SH-SY5Y (cell line): ENCODE data around the gene OPCML.

Experiments used
- GATA2 ChIP-seq: IDR thresholded peaks from 2 replicates; pipeline ENCODE4 v1.6.1; 2011; ENCODE audit warnings: mild to moderate bottlenecking, low read depth, low read length
- GATA3 ChIP-seq: IDR thresholded peaks from 2 replicates; pipeline ENCODE4 v1.6.1; 2011; ENCODE audit warnings: low read depth, mild to moderate bottlenecking, low read length, moderate library complexity

GRCh38 chr11:133175103-133175502 lies 357.2 kb downstream of the OPCML start:
- TF ChIP-seq GATA2 (no peak), GATA3 (no peak)
